Measurements from ENCODE around the gene SLC12A7. TPM values are rescaled to one million over a fixed set of nuclear protein-coding genes. Genes with fewer than 3 reads are reported as not detected.

SLC12A7 gene
- total and polyA plus RNA-seq, 9 donors, result 5.9 to 33.9 (median 23.0) TPM

DNA sequence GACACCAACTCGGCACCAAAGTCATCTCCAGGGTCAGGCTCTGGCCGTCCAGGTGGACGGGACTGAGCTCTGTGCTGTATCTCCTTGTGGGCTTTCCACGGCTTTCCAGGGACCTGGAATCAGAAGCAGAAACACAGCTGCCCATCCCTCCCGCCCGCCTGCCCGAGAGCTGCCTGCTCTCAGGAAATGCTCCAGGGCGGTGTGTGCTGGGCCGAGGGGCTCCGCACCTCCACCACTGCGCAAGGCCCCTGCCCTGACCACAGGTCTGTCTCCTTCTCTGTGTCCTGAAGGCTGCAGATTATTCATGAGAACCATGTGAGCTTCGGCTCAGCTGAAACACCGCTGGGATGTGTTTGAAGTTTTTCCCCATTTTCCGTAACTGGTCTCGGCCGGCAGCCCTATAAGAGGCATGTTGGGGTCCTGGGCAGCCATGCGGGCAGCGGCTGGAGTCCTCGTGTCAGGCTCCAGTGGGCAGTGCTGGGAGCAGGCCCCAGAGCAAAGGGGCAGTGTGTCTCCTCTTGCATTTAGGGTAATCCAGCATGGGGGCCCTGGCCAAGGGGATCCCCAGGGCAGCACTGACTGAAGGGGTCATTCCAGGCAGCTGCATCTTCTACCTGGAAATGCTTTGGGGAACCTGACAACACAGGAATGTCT, 80.4 kb downstream of the SLC12A7 start:
- no peaks in the 10 kb centered on the region for H3K36me3 ChIP-seq
- DNase-seq, result no peak
- no peaks in the 10 kb centered on the region for H3K9me3 ChIP-seq
- 90 to 95% (median 92%) methylated on average over 19 of the region's 19 CpGs for WGBS, 3 donors
- no peaks in the 10 kb centered on the region for H3K4me1 ChIP-seq (ENCODE audit: insufficient read depth)
- H3K27me3 ChIP-seq, result no peaks in the 10 kb centered on the region
- intact Hi-C loops (cut with DNase I), result no loop called here
- TF ChIP-seq, protein P1, sequence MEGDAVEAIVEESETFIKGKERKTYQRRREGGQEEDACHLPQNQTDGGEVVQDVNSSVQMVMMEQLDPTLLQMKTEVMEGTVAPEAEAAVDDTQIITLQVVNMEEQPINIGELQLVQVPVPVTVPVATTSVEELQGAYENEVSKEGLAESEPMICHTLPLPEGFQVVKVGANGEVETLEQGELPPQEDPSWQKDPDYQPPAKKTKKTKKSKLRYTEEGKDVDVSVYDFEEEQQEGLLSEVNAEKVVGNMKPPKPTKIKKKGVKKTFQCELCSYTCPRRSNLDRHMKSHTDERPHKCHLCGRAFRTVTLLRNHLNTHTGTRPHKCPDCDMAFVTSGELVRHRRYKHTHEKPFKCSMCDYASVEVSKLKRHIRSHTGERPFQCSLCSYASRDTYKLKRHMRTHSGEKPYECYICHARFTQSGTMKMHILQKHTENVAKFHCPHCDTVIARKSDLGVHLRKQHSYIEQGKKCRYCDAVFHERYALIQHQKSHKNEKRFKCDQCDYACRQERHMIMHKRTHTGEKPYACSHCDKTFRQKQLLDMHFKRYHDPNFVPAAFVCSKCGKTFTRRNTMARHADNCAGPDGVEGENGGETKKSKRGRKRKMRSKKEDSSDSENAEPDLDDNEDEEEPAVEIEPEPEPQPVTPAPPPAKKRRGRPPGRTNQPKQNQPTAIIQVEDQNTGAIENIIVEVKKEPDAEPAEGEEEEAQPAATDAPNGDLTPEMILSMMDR (IDR thresholded peaks at IDR 0.05), result no peak
- no peak for TF ChIP-seq POLR2A (IDR thresholded peaks at IDR 0.05)
- no peak for TF ChIP-seq EP300 (IDR thresholded peaks at IDR 0.05)
- no peak overlapping the region for H3K4me3 ChIP-seq
- H3K27ac ChIP-seq, result no peak overlapping the region

GRCh38 chr5:1030801-1031271, 81.0 kb downstream of the SLC12A7 start:
- no peak for TF ChIP-seq POLR2A (IDR thresholded peaks at IDR 0.05)
- TF ChIP-seq, protein P1 (IDR thresholded peaks at IDR 0.05), result no peak
- no peak for TF ChIP-seq EP300 (IDR thresholded peaks at IDR 0.05)
- Histone ChIP-seq H3K4me1 (ENCODE audit: insufficient read depth) (no peaks in the 10 kb centered on the region), H3K27ac (no peak overlapping the region), H3K36me3 (no peaks in the 10 kb centered on the region), H3K9me3 (no peaks in the 10 kb centered on the region), H3K27me3 (no peaks in the 10 kb centered on the region), H3K4me3 (no peak overlapping the region)
- DNase-seq, result peak in 1 of 5 donors; percentile 15
- intact Hi-C loops (cut with DNase I), result no loop called here
- WGBS, 3 donors, result 60 to 76% (median 70%) methylated on average over 9 to 10 of the region's 10 CpGs

DNA sequence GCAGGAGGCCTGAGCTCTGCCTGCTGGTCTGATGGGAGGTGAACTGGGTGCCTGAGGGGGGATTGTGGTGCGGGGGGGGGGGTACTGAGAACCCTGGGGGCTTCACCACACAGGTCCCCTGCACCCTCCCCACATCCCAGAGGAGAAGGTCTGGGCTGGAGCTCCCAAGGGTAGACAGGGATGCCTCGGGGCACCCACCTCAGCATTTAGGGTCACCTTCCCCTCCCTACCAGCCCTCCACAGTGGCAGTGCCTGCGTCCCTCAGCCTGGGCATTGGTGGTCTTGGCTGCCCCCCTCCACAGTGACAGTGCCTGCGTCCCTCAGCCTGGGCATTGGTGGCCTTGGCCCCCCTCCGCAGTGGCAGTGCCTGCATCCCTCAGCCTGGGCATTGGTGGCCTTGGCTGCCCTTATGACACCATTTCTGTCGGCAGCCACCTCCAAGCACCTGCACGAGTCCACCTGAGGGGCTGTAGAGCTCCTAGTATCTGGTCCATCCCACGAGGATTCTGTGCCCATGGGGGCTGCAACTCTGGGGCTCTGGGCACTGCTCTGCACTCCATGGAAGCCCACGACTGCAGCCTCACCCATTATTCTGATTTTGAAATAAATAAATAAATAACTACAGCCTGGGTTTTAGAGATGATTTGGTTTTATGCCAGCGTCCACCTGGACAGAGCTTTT, 81.8 kb downstream of the SLC12A7 start:
- Histone ChIP-seq H3K27ac (no peak overlapping the region), H3K36me3 (no peaks in the 10 kb centered on the region), H3K9me3 (no peaks in the 10 kb centered on the region), H3K4me1 (ENCODE audit: insufficient read depth) (no peaks in the 10 kb centered on the region), H3K4me3 (no peak overlapping the region), H3K27me3 (no peaks in the 10 kb centered on the region)
- intact Hi-C loops (cut with DNase I), result no loop called here
- no peak for DNase-seq
- 81 to 92% (median 86%) methylated on average over 9 to 10 of the region's 10 CpGs for WGBS, 3 donors
- TF ChIP-seq POLR2A (IDR thresholded peaks at IDR 0.05) (no peak), EP300 (IDR thresholded peaks at IDR 0.05) (no peak)
- TF ChIP-seq, protein P1 (IDR thresholded peaks at IDR 0.05), result no peak

DNA sequence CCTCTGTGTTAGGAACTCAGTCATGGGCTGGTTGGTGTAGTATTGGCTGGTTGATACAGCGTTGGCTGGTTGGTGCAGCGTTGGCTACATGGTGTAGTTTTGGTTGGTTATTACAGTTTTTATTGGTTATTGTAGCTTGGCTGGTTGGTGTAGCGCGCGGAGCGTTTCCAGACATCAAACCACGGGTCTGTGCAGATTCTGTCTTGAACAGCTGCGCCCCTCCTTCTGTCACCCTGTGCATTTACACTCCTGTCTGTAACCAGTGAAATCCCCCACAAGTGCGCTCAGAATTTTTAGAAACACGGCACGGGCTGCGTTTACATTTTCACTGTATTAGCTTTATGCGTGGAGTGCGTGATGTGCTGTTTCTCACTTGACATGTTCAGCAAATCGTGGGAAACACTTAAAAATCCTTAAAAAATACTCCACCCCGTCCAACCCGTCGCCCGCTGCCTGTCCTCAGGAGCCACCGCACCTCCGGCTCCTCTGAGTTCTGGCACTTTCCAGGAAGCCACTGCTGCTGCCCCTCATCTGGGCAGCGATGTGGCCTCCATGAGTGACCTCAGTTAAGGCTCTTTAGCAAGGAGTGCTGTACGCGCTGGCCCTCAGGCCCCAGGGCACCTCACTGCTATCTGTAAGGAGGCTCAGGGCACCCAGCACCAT, 82.5 kb downstream of the SLC12A7 start:
- DNase-seq, result peak in 1 of 5 donors; percentile 7
- Histone ChIP-seq H3K4me1 (ENCODE audit: insufficient read depth) (no peaks in the 10 kb centered on the region), H3K9me3 (no peaks in the 10 kb centered on the region), H3K36me3 (no peaks in the 10 kb centered on the region), H3K4me3 (no peak overlapping the region), H3K27me3 (no peaks in the 10 kb centered on the region), H3K27ac (no peak overlapping the region)
- intact Hi-C loops (cut with DNase I), result no loop called here
- TF ChIP-seq POLR2A (IDR thresholded peaks at IDR 0.05), result no peak
- TF ChIP-seq, protein P1 (IDR thresholded peaks at IDR 0.05), result no peak
- TF ChIP-seq EP300 (IDR thresholded peaks at IDR 0.05), result no peak
- WGBS, 3 donors, result 91 to 92% (median 92%) methylated on average over 24 of the region's 24 CpGs

Data from ovary (tissue), 9 donors.